GM12892 (cell line): ENCODE measurements around the gene ADAMTS8.

Experiments
- POLR2A ChIP-seq: IDR thresholded peaks from 2 replicates; pipeline ENCODE4 v1.6.1; 2011; ENCODE audit warnings: low read depth, low read length, control low read depth
- POLR2AphosphoS5 ChIP-seq: IDR thresholded peaks from 2 replicates; pipeline ENCODE4 v1.6.1; 2011; ENCODE audit warnings: low read depth, low read length, control low read depth

- no peak for TF ChIP-seq POLR2AphosphoS5
- TF ChIP-seq POLR2A: no peak
Observed at GRCh38 chr11:130454491-130455252, 26.3 kb upstream of the ADAMTS8 start.
